T47D (cell line): ENCODE results near the gene APOA1.
"Not testable (repeated sequence)": the region's sequence is repeated elsewhere in the genome, so short reads cannot be mapped to it uniquely, and the experiment has no call there.

Source experiments
- DNase-seq, 2 experiments: peaks; one replicate each; pipeline versions ENCODE4 v3.0.0 to v3.0.0-alpha.2; 2011 to 2012; ENCODE audit warnings: low read depth in 1 of 2, low spot score in 1 of 2
- JUND ChIP-seq: IDR thresholded peaks from 2 replicates; pipeline ENCODE4 v1.6.1; 2012; ENCODE audit warnings: low read depth
- in situ Hi-C: cut with HindIII; loops from 2 replicates; pipeline ENCODE4 v1.10.0; 2016; ENCODE audit warnings: low sequenced_read_pairs, low pct_unique_long_range_greater_than_20kb

APOA1 gene

GRCh38 chr11:116813781-116814471 is 23.5 kb downstream of the APOA1 start:
- in situ Hi-C loops: no loop called here
- TF ChIP-seq JUND: no peak
- no peak for DNase-seq

DNA sequence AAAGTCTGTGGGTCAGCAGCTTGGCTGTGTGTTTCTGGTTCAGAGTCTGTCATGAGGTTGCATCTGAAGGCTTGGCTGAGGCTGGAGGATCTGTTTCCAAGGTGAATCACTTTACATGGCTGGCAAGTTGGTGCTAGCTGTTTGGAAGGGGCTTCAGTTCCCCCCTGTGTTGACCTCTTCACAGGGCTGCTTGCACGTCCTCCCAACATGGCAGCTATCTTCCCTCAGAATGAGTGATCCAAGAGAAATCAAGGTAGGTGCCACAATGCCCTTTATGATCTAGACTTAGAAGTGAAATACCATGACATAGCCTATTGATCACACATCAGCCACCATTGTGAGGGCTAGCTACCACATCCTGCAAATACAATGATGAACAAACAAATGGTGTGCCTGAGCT is 24.3 kb downstream of the APOA1 start:
- no peak for DNase-seq
- in situ Hi-C loops: no loop called here
- no peak for TF ChIP-seq JUND

DNA sequence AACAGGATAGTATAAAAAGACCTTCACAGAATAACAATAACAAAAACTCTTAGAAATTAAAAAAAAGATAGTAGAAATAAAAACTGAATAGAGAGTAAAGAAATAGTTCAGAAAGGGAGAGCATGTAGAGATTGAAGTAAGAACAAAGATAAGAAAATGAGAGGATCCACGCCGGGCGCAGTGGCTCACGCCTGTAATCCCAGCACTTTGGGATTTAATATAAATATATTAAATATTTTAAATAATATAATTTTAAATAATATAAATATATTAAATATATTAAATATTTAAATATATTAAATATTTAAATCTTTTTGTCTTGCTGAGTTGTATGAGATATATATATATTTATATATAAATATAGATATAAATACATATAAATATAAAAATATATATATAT is 25.3 kb downstream of the APOA1 start:
- no peak for TF ChIP-seq JUND
- in situ Hi-C loops: no loop called here

DNA sequence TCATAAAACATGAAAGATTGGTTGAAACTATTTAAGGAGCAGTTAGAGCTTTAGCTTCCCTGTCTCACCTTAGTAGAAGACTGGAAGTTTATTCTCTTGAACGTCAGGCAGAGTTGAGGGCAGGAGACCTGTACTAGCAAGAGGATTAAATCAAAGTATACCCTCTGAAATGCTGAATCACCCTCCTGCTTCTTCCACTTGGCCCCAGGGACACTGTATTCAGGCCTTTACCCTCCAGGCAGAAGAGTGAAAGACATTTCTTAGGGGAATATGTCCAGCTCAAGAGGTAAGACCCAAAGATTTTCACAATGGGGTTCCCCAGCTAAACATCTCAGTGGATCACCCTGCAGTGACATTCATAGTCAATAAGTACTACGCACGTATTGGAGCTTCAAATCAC is 26.2 kb downstream of the APOA1 start:
- TF ChIP-seq JUND: no peak
- no peak for DNase-seq
- in situ Hi-C loops: no loop called here

More for the DNA sequence above, 25.3 kb downstream of the APOA1 start:
- DNase-seq: no peak

DNA sequence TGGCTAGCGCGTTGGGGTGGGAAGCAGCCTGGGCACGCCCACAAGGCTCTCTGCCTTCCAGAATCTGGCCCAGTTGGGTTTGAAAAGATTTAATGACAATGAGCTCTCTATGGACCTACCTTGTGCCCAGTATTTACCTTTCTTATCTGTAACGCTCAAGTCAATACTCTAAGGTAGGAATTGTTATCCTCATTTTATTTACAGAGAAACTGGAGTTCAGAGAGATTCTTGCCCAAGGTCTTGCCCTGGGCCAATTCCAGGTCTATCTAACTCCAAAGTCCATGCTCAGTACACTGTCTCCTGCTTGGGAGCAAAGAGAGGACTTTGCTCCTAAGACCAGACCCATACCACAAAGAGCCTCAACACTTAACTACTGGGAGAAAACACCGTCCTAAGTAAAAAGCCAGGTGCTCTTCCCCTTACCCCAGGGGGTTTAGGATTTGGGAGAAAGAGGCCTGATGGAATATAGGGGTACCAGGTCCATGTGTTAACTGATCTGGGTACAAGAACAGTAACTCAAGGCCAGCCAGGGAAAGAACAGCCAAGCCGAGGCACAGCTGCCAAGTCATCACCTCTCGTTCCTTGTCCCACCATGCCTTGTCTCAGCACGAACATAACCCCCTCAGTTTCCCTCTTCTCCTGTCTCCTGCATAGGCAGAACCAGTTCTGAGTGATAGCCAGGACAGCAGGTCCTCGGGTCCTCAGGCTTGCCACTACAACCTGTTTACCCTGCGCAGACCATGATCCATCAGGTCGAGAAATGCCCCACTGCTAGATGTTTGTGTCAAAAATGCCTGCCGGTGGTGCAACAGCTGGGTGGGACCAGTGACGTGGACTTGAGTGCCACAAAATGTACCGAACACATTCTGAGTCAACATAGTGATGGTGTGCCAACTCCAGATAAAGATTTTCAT is 28.9 kb downstream of the APOA1 start:
- TF ChIP-seq JUND: no peak
- in situ Hi-C loops: no loop called here
- DNase-seq: no peak

- DNase-seq: no peak
- TF ChIP-seq JUND: no peak
- in situ Hi-C loops: no loop called here
These were observed 29.7 kb downstream of the APOA1 start for GRCh38 chr11:116807601-116808261.

- in situ Hi-C loops: no loop called here
- no peak for DNase-seq
- no peak for TF ChIP-seq JUND
These were observed 33.4 kb downstream of the APOA1 start for GRCh38 chr11:116804001-116804400.

- in situ Hi-C loops: not testable (repeated sequence)
These were observed 35.8 kb downstream of the APOA1 start for GRCh38 chr11:116801662-116802061.

GRCh38 chr11:116800610-116801009 is 36.8 kb downstream of the APOA1 start:
- in situ Hi-C loops: no loop called here
- TF ChIP-seq JUND: no peak
- DNase-seq: no peak

More at GRCh38 chr11:116801662-116802061, 35.8 kb downstream of the APOA1 start:
- not testable (repeated sequence) for DNase-seq

- TF ChIP-seq JUND: no peak
- in situ Hi-C loops: no loop called here
- no peak for DNase-seq
These were observed 39.1 kb downstream of the APOA1 start for GRCh38 chr11:116798368-116798767.

- TF ChIP-seq JUND: no peak
- no peak for DNase-seq
- in situ Hi-C loops: no loop called here
These were observed 39.6 kb downstream of the APOA1 start for GRCh38 chr11:116797816-116798215.

DNA sequence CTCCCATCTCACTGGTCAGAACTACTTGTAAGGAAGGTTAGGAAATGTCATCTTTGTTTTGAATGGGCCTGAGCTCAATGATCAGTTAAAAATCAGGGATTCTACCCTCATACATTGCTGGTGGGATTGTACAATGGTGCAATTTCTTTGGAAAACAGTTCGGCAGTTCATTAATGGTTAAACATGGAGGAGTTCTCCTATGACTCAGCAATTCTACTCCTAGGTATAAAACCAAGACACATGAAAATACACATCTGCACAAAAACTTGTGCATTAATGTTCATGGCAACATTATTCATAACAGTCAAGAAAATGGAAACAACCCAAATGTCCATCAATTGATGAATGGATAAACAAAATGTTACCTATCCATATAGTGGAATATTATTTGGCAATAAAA is 40.9 kb downstream of the APOA1 start:
- no peak for DNase-seq
- no peak for TF ChIP-seq JUND
- in situ Hi-C loops: no loop called here

- in situ Hi-C loops: no loop called here
- DNase-seq: no peak
- no peak for TF ChIP-seq JUND
These were observed 42.6 kb downstream of the APOA1 start for GRCh38 chr11:116794851-116795250.
